ENCODE measurements around the gene MAST1.

GRCh38 chr19:12793290-12794195 lies 44.8 kb upstream of the MAST1 start:
- peak; percentile 88 for TF ChIP-seq POLR2A (IDR thresholded peaks at IDR 0.05)
- peak in 1 of 5 experiments; percentile 25 for TF ChIP-seq CTCF (IDR thresholded peaks at IDR 0.05)
- TF ChIP-seq EP300 (IDR thresholded peaks at IDR 0.05; ENCODE audit: low read depth), result peak; percentile 97
- TF ChIP-seq POLR2AphosphoS5 (IDR thresholded peaks at IDR 0.05), result peak; percentile 95 to 97 (median 97)
